ENCODE measurements around the gene PADI4.

PADI4 gene

GRCh38 chr1:17363351-17363750 lies 55.4 kb downstream of the PADI4 start:
- H3K4me3 ChIP-seq (ENCODE audit: low read depth, low read length) = no peak overlapping the region
- TF ChIP-seq, protein P1, sequence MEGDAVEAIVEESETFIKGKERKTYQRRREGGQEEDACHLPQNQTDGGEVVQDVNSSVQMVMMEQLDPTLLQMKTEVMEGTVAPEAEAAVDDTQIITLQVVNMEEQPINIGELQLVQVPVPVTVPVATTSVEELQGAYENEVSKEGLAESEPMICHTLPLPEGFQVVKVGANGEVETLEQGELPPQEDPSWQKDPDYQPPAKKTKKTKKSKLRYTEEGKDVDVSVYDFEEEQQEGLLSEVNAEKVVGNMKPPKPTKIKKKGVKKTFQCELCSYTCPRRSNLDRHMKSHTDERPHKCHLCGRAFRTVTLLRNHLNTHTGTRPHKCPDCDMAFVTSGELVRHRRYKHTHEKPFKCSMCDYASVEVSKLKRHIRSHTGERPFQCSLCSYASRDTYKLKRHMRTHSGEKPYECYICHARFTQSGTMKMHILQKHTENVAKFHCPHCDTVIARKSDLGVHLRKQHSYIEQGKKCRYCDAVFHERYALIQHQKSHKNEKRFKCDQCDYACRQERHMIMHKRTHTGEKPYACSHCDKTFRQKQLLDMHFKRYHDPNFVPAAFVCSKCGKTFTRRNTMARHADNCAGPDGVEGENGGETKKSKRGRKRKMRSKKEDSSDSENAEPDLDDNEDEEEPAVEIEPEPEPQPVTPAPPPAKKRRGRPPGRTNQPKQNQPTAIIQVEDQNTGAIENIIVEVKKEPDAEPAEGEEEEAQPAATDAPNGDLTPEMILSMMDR (IDR thresholded peaks at IDR 0.05; ENCODE audit: control insufficient read depth, extremely low read depth, insufficient read depth) = no peak
- no peak for DNase-seq (ENCODE audit: low read depth)

DNA sequence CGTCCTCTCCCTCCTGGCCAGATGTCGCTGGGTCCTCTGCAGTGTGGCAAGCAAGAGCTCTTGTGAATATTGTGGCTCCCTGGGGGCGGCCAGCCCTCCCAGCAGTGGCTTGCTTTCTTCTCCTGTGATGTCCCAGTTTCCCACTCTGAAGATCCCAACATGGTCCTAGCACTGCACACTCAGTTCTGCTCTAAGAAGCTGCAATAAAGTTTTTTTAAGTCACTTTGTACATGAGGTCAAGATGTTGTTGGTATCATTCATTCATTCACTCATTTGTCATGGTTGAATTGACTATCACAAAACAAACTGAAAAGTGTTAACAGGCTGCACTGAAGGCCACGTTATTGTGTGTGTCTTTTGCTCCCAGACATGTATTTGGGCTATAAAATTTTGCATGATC lies 55.8 kb downstream of the PADI4 start:
- TF ChIP-seq, protein P1 (IDR thresholded peaks at IDR 0.05; ENCODE audit: control insufficient read depth, extremely low read depth, insufficient read depth) = no peak
- no peak overlapping the region for H3K4me3 ChIP-seq (ENCODE audit: low read depth, low read length)
- DNase-seq (ENCODE audit: low read depth) = no peak

DNA sequence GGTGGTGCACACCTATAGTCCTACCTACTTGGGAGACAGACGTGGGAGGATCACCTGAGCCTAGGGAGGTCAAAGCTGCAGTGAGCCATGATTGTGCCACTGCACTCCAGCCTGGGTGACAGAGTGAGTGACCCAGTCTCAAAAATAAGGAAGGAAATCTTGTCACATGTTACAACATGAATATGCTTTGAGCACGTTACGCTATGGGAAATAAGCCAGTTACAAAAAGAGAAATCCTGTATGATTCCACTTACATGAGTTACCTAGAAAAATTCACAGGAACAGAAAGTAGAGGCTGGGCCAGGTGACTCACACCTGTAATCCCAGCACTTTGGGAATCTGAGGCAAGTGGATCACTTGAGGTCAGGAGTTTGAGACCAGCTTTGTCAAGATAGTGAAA lies 57.3 kb downstream of the PADI4 start:
- H3K4me3 ChIP-seq (ENCODE audit: low read depth, low read length) = no peak overlapping the region
- no peak for DNase-seq (ENCODE audit: low read depth)
- TF ChIP-seq, protein P1 (IDR thresholded peaks at IDR 0.05; ENCODE audit: control insufficient read depth, extremely low read depth, insufficient read depth) = no peak

DNA sequence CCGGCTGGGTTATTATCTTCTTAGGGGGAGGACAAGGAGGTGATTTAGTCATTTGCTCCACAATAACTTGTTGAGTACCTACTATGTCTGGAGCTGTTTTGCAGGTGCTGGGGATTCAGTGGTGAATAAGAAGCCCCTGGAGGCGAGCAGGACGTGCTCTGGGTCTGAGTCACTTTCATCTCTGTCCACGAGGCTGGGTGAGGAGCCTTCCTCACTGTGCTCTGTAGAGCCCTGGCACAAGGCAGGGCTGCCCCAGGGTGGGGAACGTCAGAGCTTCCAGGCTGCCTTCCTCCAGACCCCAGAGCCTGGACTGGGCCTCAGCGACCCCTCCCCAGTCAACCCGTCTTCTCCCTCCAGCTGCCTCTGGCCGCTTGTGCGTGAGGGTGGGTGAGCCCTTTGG lies 61.5 kb downstream of the PADI4 start:
- H3K4me3 ChIP-seq (ENCODE audit: low read depth, low read length) = no peak overlapping the region
- TF ChIP-seq, protein P1 (IDR thresholded peaks at IDR 0.05; ENCODE audit: control insufficient read depth, extremely low read depth, insufficient read depth) = no peak
- DNase-seq (ENCODE audit: low read depth) = no peak

DNA sequence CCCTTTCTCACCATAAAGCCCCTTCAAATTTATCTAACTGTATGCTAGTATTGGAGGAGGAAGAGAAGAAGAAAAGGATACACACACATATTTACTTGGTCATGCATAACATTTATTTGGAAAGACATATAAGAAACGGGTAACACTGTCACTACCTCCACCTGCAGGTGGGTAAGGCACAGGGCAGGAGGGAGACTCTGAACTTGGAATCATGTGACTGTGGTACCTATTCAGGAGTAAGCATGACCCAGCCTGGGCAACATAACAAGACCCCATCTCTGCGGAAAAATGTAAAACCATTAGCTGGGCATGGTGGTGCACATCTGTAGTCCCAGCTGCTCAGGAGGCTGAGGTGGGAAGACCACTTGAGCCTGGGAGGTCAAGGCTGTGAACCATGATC lies 62.6 kb downstream of the PADI4 start:
- no peak overlapping the region for H3K4me3 ChIP-seq (ENCODE audit: low read depth, low read length)
- TF ChIP-seq, protein P1 (IDR thresholded peaks at IDR 0.05; ENCODE audit: control insufficient read depth, extremely low read depth, insufficient read depth) = peak; percentile 48
- no peak for DNase-seq (ENCODE audit: low read depth)

DNA sequence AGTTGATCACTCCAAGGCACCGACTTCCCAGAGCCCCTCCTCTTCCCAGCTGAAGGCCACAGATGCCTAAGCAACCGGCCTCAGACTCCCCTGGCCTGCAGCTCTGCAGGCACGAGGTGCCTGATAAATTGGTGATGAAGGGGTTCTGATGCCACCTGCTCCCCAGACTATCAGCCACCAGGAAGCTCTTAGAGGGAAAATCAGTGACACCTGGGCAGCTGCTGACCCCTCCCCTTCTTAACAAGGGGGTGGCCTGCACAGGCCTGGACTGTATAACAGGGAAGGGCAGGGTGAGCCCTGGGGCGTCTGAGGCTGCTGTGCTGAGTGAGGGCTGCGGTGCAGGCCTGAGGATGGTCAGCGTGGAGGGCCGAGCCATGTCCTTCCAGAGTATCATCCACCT lies 63.9 kb downstream of the PADI4 start, which contains the start of gene PADI6:
TSS of gene PADI6 (plus strand) at position 301 of the 400 bp plus-strand sequence. CDS start at position 351, 50 bp downstream.
- TF ChIP-seq, protein P1 (IDR thresholded peaks at IDR 0.05; ENCODE audit: control insufficient read depth, extremely low read depth, insufficient read depth) = no peak
- no peak for DNase-seq (ENCODE audit: low read depth)
- H3K4me3 ChIP-seq (ENCODE audit: low read depth, low read length) = no peak within 1 kb of the TSS

DNA sequence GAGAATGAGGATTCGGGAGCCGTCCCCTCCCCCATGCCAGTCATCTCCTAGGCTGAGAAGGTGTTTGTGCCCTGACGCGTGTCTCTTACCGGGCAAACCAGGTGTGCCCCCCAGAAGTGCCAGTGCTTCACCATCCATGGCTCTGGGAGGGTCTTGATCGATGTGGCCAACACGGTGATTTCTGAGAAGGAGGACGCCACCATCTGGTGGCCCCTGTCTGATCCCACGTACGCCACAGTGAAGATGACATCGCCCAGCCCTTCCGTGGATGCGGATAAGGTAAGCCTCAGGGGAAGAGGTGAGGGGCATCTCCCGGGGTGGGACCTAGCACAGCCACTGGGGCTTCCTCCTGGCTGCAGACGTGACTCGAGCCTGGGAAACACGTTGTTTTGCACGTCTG lies 65.0 kb downstream of the PADI4 start:
- DNase-seq (ENCODE audit: low read depth) = no peak
- H3K4me3 ChIP-seq (ENCODE audit: low read depth, low read length) = no peak overlapping the region
- TF ChIP-seq, protein P1 (IDR thresholded peaks at IDR 0.05; ENCODE audit: control insufficient read depth, extremely low read depth, insufficient read depth) = no peak
